Neural progenitor cell (in vitro differentiated cells): ENCODE measurements around the gene LRGUK.

ENCODE experiments used
- CTCF ChIP-seq: fragments of 200-600 bp; sonication (generic); IDR thresholded peaks from 2 replicates; pipeline ENCODE4 v1.5.1; 2017; ENCODE audit warnings: antibody characterized with exemption, mild to moderate bottlenecking
- EZH2phosphoT487 ChIP-seq: fragments of 200-600 bp; sonication (generic); IDR thresholded peaks from 2 replicates; pipeline ENCODE4 v1.6.1; 2017; ENCODE audit warnings: antibody characterized with exemption

GRCh38 chr7:134300988-134301387, 173.8 kb downstream of the LRGUK start:
- TF ChIP-seq CTCF (no peak), EZH2phosphoT487 (no peak)
